ENCODE measurements around the gene CWF19L1. TPM values are rescaled to one million over a fixed set of nuclear protein-coding genes. Genes with fewer than 3 reads are reported as not detected.

Gene CWF19L1
- total and polyA plus RNA-seq, 2 of the 13 experiments (the other 11 are each of a cell fraction or from before 2014, with no cell fraction given), result 13.6 to 42.1 TPM

GRCh38 chr10:100229819-100230422 is 37.5 kb downstream of the CWF19L1 start (continued):
- TF ChIP-seq ZBTB2 (CRISPR knock-in tag; IDR thresholded peaks at IDR 0.05; ENCODE audit: low read depth) (no peak), DPF2 (CRISPR knock-in tag; IDR thresholded peaks at IDR 0.05; ENCODE audit: borderline replicate concordance, low read depth) (no peak), AGO2 (optimal IDR thresholded peaks at IDR 0.05; ENCODE audit: low read depth, low read length) (no peak), HIC2 (CRISPR knock-in tag; IDR thresholded peaks at IDR 0.05; ENCODE audit: low read depth) (peak; percentile 41; the same call in 1 of the 2 replicates), ZNF761 (CRISPR knock-in tag; conservative IDR thresholded peaks at IDR 0.05) (no peak), ZNF788 (CRISPR knock-in tag; IDR thresholded peaks at IDR 0.05; ENCODE audit: borderline replicate concordance) (no peak), CBX5 (CRISPR knock-in tag; IDR thresholded peaks at IDR 0.05; ENCODE audit: borderline replicate concordance) (no peak), ZBTB38 (CRISPR knock-in tag; IDR thresholded peaks at IDR 0.05) (peak; percentile 92), ZNF687 (CRISPR knock-in tag; IDR thresholded peaks at IDR 0.05) (no peak), IKZF4 (CRISPR knock-in tag; IDR thresholded peaks at IDR 0.05; ENCODE audit: borderline replicate concordance, low read depth, not compliant biosample characterization) (no peak), ZNF460 (CRISPR knock-in tag; IDR thresholded peaks at IDR 0.05; ENCODE audit: borderline replicate concordance) (0 out of 2 replicates have a peak, but pooled peaks have one; percentile 15), ZBTB20 (CRISPR knock-in tag; IDR thresholded peaks at IDR 0.05; ENCODE audit: borderline replicate concordance, low read depth) (no peak), ZBTB42 (CRISPR knock-in tag; IDR thresholded peaks at IDR 0.05) (no peak), ZNF10 (CRISPR knock-in tag; IDR thresholded peaks at IDR 0.05; ENCODE audit: borderline replicate concordance, low read depth) (no peak), DZIP1 (CRISPR knock-in tag; IDR thresholded peaks at IDR 0.05) (no peak), MAFK (conservative IDR thresholded peaks at IDR 0.05 in 1 of 2, IDR thresholded peaks at IDR 0.05 in 1 of 2; ENCODE audit: low read length in 2 of 2) (no peak), ZNF136 (CRISPR knock-in tag; IDR thresholded peaks at IDR 0.05; ENCODE audit: low read depth) (no peak), ZNF446 (CRISPR knock-in tag; IDR thresholded peaks at IDR 0.05) (no peak), ZNF235 (CRISPR knock-in tag; IDR thresholded peaks at IDR 0.05; ENCODE audit: borderline replicate concordance) (no peak)

Data from HepG2 (cell line).